ENCODE measurements around the gene KANSL1. TPM values are rescaled to one million over a fixed set of nuclear protein-coding genes. Genes with fewer than 3 reads are reported as not detected.

The KANSL1 gene
- total RNA-seq, 1 donor from 2014 or later: 136 TPM

- peaks cover 51% of the 10 kb centered on the region for H3K9me3 Mint-ChIP-seq
- H3K27ac Mint-ChIP-seq: no peak overlapping the region
- Histone ChIP-seq H2AFZ (replicated peaks) (no peak overlapping the region), H3K79me2 (ENCODE audit: low read depth) (peaks cover 100% of the 10 kb centered on the region), H3K9ac (no peak overlapping the region), H4K20me1 (ENCODE audit: low read depth) (peaks cover 32% of the 10 kb centered on the region), H3K4me1 (no peaks in the 10 kb centered on the region), H3K9me3 (ENCODE audit: low read depth) (no peaks in the 10 kb centered on the region), H3K27ac (no peak overlapping the region), H3K4me2 (no peak overlapping the region), H3F3A (ENCODE audit: low read depth) (peaks cover 16% of the 10 kb centered on the region), H3K36me3 (peaks cover 4% of the 10 kb centered on the region), H3K4me3 (no peak overlapping the region), H3K27me3 (no peaks in the 10 kb centered on the region)
- no peak for TF ChIP-seq CTCF (IDR thresholded peaks at IDR 0.05)
- TF ChIP-seq EZH2phosphoT487 (IDR thresholded peaks at IDR 0.05): no peak
- TF ChIP-seq EZH2 (IDR thresholded peaks at IDR 0.05): no peak
- H3K36me3 Mint-ChIP-seq: peaks cover 52% of the 10 kb centered on the region
- no peaks in the 10 kb centered on the region for H3K27me3 Mint-ChIP-seq (ENCODE audit: insufficient read depth, low read depth)
- no peak overlapping the region for H3K4me3 Mint-ChIP-seq
- no peak for DNase-seq (ENCODE audit: low spot score)
- H3K4me1 Mint-ChIP-seq: no peaks in the 10 kb centered on the region
Observed at GRCh38 chr17:46200197-46200596, 7.0 kb upstream of the KANSL1 start.

- H3K4me2 ChIP-seq: no peak overlapping the region
- H2AFZ ChIP-seq (replicated peaks): no peak overlapping the region
- Mint-ChIP-seq H3K9me3 (peaks cover 43% of the 10 kb centered on the region), H3K36me3 (peaks cover 44% of the 10 kb centered on the region), H3K4me1 (peaks cover 6% of the 10 kb centered on the region), H3K27me3 (ENCODE audit: insufficient read depth, low read depth) (no peaks in the 10 kb centered on the region), H3K27ac (no peak overlapping the region), H3K4me3 (no peak overlapping the region)
- peaks cover 100% of the 10 kb centered on the region for H3K79me2 ChIP-seq (ENCODE audit: low read depth)
- peaks cover 24% of the 10 kb centered on the region for H3F3A ChIP-seq (ENCODE audit: low read depth)
- H3K27me3 ChIP-seq: no peaks in the 10 kb centered on the region
- no peak overlapping the region for H3K9ac ChIP-seq
- TF ChIP-seq EZH2phosphoT487 (IDR thresholded peaks at IDR 0.05): no peak
- TF ChIP-seq CTCF (IDR thresholded peaks at IDR 0.05): no peak
- TF ChIP-seq EZH2 (IDR thresholded peaks at IDR 0.05): no peak
- H3K36me3 ChIP-seq: no peaks in the 10 kb centered on the region
- DNase-seq (ENCODE audit: low spot score): no peak
- H3K27ac ChIP-seq: no peak overlapping the region
- H3K9me3 ChIP-seq (ENCODE audit: low read depth): no peaks in the 10 kb centered on the region
- peaks cover 40% of the 10 kb centered on the region for H4K20me1 ChIP-seq (ENCODE audit: low read depth)
- H3K4me3 ChIP-seq: no peak overlapping the region
- peaks cover 5% of the 10 kb centered on the region for H3K4me1 ChIP-seq
Observed at GRCh38 chr17:46199379-46199778, 6.2 kb upstream of the KANSL1 start.

GRCh38 chr17:46198233-46198632, 5.0 kb upstream of the KANSL1 start:
- Histone ChIP-seq H3K36me3 (no peaks in the 10 kb centered on the region), H3K79me2 (ENCODE audit: low read depth) (peaks cover 96% of the 10 kb centered on the region), H3K27ac (no peak overlapping the region), H3K9me3 (ENCODE audit: low read depth) (no peaks in the 10 kb centered on the region), H3F3A (ENCODE audit: low read depth) (peaks cover 33% of the 10 kb centered on the region), H3K9ac (no peak overlapping the region), H4K20me1 (ENCODE audit: low read depth) (peaks cover 44% of the 10 kb centered on the region), H2AFZ (replicated peaks) (no peak overlapping the region), H3K27me3 (no peaks in the 10 kb centered on the region), H3K4me2 (no peak overlapping the region), H3K4me1 (peaks cover 8% of the 10 kb centered on the region), H3K4me3 (no peak overlapping the region)
- TF ChIP-seq CTCF (IDR thresholded peaks at IDR 0.05): no peak
- TF ChIP-seq EZH2phosphoT487 (IDR thresholded peaks at IDR 0.05): no peak
- TF ChIP-seq EZH2 (IDR thresholded peaks at IDR 0.05): no peak
- no peak overlapping the region for H3K27ac Mint-ChIP-seq
- H3K4me3 Mint-ChIP-seq: no peak overlapping the region
- H3K36me3 Mint-ChIP-seq: peaks cover 37% of the 10 kb centered on the region
- DNase-seq (ENCODE audit: low spot score): no peak
- H3K27me3 Mint-ChIP-seq (ENCODE audit: insufficient read depth, low read depth): peaks cover 2% of the 10 kb centered on the region
- H3K9me3 Mint-ChIP-seq: peaks cover 37% of the 10 kb centered on the region
- peaks cover 9% of the 10 kb centered on the region for H3K4me1 Mint-ChIP-seq
